GM06990 (cell line): ENCODE measurements around the gene RBM33.
A peak's percentile ranks its signal among the peaks of the same experiment; 100 is the strongest.

ENCODE experiments used
- DNase-seq: peaks from one replicate; pipeline ENCODE4 v3.0.0-alpha.2; 2011; ENCODE audit not compliant: insufficient read length; ENCODE audit errors: extremely low read depth
- H3K27me3 ChIP-seq: replicated peaks from 2 replicates; pipeline ENCODE4 v1.6.0; 2011; ENCODE audit warnings: low read length; ENCODE audit not compliant: control insufficient read depth, insufficient read depth
- H3K36me3 ChIP-seq: 2 replicates; pipeline ENCODE4 v1.5.1; 2011; ENCODE audit warnings: low read length; ENCODE audit not compliant: control insufficient read depth, insufficient read depth
- H3K4me3 ChIP-seq: replicated peaks from 2 replicates; pipeline ENCODE4 v1.5.1; 2011; ENCODE audit warnings: low read depth, mild to moderate bottlenecking, control low read depth, low read length
- TF ChIP-seq, protein P1 (sequence below): IDR thresholded peaks from 2 replicates; pipeline ENCODE4 v1.5.1; 2011; ENCODE audit warnings: low read length, control low read depth, mild to moderate bottlenecking, inconsistent platforms; ENCODE audit not compliant: insufficient read depth, poor library complexity, severe bottlenecking

Gene RBM33

DNA sequence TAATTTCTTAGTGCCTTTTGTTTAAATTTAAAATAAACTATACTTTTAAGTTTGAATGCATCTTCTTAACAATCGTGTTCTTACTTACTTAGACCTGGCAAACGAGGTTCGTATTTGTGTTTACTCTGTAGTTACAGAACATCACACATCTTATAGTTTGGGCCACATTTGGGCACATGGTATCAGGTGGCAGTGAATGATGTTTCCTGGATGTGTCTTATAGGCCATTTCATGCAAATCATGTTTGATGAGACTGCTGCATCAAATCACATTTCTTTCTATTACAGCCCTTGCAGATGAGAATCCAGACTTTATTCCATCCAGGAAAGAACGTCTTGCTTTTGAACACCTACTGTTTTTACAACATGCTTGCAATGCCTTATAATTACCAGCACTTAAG, 78.5 kb downstream of the RBM33 start:
- TF ChIP-seq, protein P1, sequence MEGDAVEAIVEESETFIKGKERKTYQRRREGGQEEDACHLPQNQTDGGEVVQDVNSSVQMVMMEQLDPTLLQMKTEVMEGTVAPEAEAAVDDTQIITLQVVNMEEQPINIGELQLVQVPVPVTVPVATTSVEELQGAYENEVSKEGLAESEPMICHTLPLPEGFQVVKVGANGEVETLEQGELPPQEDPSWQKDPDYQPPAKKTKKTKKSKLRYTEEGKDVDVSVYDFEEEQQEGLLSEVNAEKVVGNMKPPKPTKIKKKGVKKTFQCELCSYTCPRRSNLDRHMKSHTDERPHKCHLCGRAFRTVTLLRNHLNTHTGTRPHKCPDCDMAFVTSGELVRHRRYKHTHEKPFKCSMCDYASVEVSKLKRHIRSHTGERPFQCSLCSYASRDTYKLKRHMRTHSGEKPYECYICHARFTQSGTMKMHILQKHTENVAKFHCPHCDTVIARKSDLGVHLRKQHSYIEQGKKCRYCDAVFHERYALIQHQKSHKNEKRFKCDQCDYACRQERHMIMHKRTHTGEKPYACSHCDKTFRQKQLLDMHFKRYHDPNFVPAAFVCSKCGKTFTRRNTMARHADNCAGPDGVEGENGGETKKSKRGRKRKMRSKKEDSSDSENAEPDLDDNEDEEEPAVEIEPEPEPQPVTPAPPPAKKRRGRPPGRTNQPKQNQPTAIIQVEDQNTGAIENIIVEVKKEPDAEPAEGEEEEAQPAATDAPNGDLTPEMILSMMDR, result no peak
- Histone ChIP-seq H3K4me3 (no peak overlapping the region), H3K27me3 (no peaks in the 10 kb centered on the region), H3K36me3 (peaks cover 1% of the 10 kb centered on the region)
- DNase-seq, result no peak

DNA sequence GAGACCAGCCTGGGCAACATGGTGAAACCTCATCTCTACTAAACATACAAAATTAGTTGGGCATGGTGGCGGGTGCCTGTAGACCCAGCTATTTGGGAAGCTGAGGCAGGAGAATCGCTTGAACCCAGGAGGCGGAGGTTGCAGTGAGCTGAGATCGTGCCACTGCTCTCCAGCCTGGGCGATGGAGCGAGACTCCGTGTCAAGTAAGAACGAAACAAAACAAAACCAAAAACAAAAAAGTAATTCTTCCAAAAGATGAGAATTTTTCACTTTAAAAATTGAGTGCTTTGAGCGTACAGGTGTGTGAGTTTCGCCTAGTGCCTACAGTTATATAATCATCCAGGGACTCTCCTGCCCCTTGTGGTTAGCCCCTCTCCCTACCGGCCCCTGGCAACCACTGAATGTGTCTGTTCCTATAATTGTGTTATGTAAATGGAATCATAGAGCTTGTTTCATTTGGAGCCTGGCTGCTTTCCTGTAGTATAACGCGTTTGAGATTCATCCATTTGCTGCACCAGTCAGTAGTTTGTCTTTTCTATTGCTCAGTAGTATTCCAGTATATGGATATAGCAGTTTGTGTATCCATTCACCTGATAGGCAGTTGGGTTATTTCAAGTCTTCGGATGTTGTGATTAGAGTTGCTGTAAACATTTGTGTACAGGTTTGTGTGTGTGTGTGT, 80.0 kb downstream of the RBM33 start:
- DNase-seq, result peak; percentile 60
- H3K4me3 ChIP-seq, result peak overlapping the region; percentile 19
- TF ChIP-seq, protein P1, result peak; percentile 40
- peaks cover 6% of the 10 kb centered on the region; the same call in 1 of the 2 replicates for H3K36me3 ChIP-seq
- H3K27me3 ChIP-seq, result no peaks in the 10 kb centered on the region

DNA sequence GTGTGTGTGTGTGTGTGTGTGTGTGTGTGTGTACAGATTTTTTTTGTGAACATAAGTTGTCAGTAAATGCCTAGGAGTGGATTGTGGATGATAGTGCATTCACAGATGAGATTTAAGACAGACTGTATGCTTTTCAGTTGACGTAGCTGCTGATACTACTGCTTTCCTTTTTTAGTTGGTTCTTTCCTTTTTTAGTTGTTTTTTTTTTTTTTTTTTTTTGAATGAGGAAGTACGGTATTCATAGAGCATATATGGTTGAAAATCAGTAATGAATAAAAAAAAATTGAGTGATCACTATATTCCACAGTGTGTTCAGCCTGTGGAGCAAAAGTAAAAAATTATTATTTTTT, 80.5 kb downstream of the RBM33 start:
- no peak for DNase-seq
- Histone ChIP-seq H3K36me3 (peaks cover 8% of the 10 kb centered on the region; the same call in 1 of the 2 replicates), H3K4me3 (peak overlapping the region; percentile 15), H3K27me3 (no peaks in the 10 kb centered on the region)
- TF ChIP-seq, protein P1, result no peak

DNA sequence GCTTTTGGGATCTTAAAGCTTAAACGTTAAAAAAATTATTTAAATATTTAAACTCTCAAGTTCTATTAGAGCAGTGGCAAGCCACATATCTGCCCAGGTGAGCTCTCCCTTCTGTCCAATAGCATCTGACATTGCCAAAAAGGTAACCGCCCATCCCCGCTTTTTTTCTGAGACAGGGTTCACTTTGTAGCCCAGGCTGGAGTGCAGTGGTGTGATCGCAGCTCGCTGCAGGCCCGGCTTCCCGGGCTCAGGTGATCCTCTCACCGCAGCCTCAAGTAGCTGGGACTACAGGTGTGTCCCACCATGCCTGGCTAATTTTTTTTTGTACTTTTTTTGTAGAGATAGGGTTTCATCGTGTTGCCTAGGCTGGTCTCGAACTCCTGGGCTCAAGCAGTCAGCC, 83.2 kb downstream of the RBM33 start:
- DNase-seq, result no peak
- no peaks in the 10 kb centered on the region for H3K27me3 ChIP-seq
- TF ChIP-seq, protein P1, result no peak
- no peak overlapping the region for H3K4me3 ChIP-seq
- H3K36me3 ChIP-seq, result peaks cover 8% of the 10 kb centered on the region; the same call in 1 of the 2 replicates

DNA sequence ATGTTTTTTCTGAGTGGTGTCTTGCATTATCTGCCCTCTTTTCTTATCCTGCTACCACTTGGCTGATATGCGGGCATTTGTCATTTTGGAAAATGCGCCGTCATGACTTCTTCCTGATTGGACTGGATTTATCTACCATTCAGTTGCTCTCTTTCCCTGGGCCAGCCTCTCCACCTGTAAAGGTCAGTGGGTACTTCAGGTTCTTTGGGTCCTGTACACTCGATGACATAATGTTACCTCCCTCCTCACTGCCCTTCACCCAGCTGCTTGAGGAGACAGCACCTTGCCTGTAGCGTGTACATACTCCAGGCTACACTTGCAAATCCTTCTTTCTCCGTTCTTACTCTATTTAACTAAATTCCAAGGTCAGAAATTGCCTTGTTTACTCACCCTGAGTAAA, 83.7 kb downstream of the RBM33 start:
- H3K27me3 ChIP-seq, result no peaks in the 10 kb centered on the region
- H3K36me3 ChIP-seq, result peaks cover 8% of the 10 kb centered on the region; the same call in 1 of the 2 replicates
- TF ChIP-seq, protein P1, result no peak
- H3K4me3 ChIP-seq, result no peak overlapping the region
- no peak for DNase-seq
